Upper lobe of left lung (tissue), 4 donors: Measurements from ENCODE around the gene IFIH1.

Experiments
- CTCF ChIP-seq, 6 experiments: fragments of 450-650 bp in 4 of 6; fragments of 200-600 bp in 2 of 6; sonication (generic) in 2 of 6; IDR thresholded peaks; one replicate each; pipeline ENCODE4 v1.5.1; 2016 to 2019; ENCODE audit warnings: antibody characterized with exemption in 6 of 6
- EP300 ChIP-seq, 4 donors: sonication (generic); formaldehyde crosslinking; IDR thresholded peaks; one replicate each; pipeline ENCODE4 v1.5.1; 2017; ENCODE audit warnings: antibody characterized with exemption in 4 of 4, control low read depth in 2 of 4
- POLR2A ChIP-seq, 4 donors: fragments of 450-650 bp; IDR thresholded peaks; one replicate each; pipeline ENCODE4 v1.5.1; 2016 to 2017; ENCODE audit warnings: antibody characterized with exemption in 4 of 4, mild to moderate bottlenecking in 2 of 4
- POLR2AphosphoS5 ChIP-seq, 2 donors: sonication (generic); formaldehyde crosslinking; IDR thresholded peaks; one replicate each; pipeline ENCODE4 v1.5.1; 2017; ENCODE audit warnings: antibody characterized with exemption in 2 of 2

GRCh38 chr2:162305901-162306300, 12.6 kb downstream of the IFIH1 start:
- TF ChIP-seq POLR2A (IDR thresholded peaks at IDR 0.05), result no peak
- no peak for TF ChIP-seq CTCF (IDR thresholded peaks at IDR 0.05)
- TF ChIP-seq POLR2AphosphoS5 (IDR thresholded peaks at IDR 0.05), result no peak
- TF ChIP-seq EP300 (IDR thresholded peaks at IDR 0.05), result no peak
